GM19467 (cell line): ENCODE data around the gene EVA1C.
"Not testable (repeated sequence)": the region's sequence is repeated elsewhere in the genome, so short reads cannot be mapped to it uniquely, and the experiment has no call there.

Source experiments
- ATAC-seq: cut with Tn5 transposase; IDR thresholded peaks from one replicate; pipeline ENCODE4 v1.9.1; 2021; ENCODE audit warnings: mild to moderate bottlenecking, moderate library complexity; ENCODE audit not compliant: unreplicated experiment

Gene EVA1C

DNA sequence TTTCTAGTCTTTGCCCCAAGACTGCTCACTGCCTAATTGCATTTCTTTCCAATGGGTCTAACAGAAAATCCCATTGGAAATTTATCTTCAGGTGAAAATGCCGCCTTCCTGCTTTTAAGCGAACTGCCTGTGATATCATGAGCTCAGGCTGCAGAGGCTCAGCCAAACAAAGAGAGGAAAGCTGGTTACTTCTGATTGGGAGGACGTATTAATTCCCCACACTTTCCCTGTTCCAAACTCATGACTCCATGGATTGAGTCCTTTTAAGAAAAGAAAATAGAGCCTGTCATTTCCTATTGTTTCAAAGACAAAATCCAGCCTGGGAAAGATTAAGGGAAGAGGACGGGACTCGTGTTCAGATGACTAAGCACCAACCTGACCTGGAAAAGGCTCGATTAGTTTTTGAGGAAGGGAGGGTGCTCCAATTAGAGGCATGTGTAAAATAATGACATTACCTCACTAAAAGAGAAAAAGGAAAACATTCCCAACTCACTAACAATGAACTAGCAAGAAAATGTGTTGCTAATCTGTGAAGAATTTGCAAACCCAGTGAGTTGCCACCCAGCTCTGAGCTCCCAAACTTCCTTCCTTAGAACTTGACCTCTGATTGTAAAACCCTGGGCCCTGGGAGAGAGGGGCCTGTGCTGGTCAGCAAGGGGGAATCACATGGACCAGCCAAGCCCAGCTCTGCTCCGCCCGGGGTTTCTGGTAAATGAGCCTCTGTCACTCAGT is 111.6 kb downstream of the EVA1C start:
- no peak for ATAC-seq

DNA sequence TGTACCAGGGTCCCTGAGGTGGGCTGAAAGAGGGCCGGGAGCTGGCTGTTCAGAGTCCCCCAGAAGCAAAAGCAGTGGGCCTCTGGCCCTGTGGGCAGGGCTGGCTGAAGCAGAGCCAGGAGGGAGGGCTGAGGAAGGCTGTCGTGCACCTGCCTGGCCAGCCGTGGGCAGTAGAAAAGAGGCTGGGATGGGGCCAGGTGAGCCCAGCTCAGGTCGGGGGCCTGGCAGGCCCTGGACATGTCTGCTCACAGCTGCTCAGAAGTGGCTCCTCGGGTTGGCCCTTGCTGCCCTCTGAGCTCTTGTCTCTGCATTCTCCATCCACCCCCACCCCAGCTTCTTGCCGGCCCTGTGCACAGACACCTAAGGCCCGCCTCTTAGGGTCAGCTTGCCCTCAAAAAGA is 112.8 kb downstream of the EVA1C start:
- no peak for ATAC-seq

DNA sequence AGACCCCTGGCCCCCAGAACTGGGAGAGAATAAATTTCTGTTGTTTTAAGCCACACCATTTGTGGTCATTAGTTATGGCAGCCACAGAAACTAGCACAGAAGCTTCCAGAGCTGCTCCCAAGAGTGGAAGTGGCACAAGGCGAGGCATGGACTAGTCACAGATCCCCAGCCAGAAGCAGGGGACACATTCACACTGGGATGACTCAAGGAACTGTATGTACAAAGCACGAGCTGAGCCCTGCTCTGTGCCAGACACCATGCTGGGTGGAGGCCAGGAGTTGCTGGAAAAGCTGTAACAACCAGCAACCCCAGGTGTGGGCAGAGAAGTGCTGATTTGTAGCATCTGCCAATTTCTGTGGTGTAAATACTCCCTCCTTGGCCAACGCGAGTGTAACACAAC is 117.2 kb downstream of the EVA1C start:
- no peak for ATAC-seq

DNA sequence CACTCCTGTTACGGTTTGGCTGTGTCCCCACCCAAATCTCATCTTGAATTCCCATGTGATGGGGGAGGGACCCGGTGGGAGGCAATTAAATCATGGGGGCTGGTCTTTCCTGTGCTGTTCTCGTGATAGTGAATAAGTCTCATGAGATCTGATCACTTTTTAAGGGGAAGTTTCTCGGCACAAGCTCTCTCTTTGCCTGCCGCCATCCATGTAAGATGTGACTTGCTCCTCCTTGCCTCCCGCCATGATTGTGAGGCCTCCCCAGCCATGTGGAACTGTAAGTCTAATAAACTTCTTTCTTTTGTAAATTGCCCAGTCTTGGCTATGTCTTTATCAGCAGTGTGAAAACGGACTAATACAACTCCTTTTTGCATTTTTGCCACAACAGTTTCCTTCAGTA is 118.3 kb downstream of the EVA1C start:
- ATAC-seq = not testable (repeated sequence)

DNA sequence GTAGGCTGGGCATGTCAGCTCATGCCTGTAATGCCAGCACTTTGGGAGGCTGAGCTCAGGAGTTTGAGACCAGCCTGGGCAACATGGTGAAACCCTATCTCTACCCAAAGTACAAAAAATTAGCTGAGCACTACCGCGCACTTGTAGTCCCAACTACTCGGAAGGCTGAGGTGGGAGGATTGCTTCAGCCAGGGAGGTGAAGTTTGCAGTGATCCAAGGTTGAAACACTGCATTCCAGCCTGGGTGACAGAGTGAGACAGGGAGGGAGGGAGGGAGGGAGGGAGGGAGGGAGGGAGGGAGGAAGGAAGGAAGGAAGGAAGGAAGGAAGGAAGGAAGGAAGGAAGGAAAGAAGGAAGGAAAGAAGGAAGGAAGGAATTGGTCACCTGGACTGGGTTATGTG is 119.1 kb downstream of the EVA1C start:
- ATAC-seq = not testable (repeated sequence)

DNA sequence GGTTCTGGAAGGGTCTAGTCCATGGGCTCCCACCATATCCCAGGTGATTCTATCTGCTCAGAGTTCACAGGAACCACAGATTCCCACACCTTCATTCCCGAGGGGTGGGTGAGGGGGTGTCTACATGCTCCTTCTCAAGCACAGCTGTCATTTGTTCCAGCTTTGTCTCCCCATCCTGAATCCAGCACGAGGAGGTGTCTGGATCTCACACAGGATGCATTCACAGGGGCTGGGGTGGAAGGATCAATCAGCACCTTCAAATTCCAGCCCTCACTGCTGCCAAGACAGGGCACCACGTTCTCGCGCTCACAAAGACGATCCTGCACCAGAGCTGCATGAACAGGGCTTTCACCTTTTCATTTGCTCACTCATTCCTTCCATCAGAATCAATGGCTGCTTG is 120.1 kb downstream of the EVA1C start:
- no peak for ATAC-seq

DNA sequence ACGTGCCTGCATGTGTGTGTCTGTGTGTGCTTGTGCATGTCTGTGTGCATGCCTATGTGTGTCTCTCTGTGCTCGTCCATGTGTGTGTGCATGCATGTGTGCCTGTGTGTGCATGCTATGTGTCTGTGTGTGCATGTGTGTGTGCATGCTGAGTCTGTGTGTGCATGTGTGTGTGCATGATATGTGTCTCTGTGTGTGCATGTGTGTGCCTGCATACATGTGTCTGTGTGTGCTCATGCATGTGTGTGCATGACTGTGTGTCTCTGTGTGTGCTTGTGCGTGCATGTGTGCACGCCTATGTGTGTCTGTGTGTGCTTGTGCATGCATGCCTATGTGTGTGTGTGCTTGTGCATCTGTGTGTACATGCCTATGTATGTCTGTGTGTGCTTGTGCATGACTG is 120.5 kb downstream of the EVA1C start:
- ATAC-seq = no peak

DNA sequence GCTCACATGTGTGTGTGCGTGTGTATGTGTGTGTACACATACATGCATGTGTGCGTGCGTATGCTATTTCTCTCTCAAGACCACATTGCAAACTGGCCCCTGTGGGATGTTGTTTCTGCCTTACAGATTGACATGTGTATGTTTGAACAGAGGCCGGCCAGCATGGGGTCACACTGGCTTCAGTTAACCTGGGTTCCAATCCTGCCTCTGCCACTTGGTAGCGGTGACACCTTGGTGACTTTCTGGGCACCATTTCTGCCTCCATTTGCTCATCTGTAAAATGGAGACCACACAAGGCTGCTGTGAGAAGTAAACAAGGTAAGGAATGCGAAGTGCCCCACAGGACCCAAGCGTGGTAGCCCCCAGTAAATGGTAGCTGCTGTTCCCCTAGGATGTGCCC is 121.1 kb downstream of the EVA1C start:
- ATAC-seq = no peak

DNA sequence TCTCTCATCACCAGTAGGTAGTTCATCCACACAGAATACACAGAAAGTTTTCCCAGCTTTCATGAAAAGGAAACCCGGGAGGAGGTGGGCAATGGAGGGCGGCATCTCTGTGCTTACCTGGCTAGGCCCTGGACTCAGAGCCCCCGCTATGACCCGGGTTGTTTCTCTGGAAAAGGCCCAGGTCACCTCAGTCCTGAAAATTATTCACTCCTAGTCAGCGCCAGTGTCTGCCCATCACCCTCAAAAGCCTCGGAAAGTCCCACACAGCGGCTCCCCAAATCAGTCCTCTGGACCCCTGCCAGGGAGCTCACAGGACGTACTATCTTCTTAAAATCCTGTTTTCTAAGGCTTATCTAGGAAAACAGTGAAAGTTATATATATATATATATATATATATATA is 121.6 kb downstream of the EVA1C start:
- ATAC-seq = no peak

DNA sequence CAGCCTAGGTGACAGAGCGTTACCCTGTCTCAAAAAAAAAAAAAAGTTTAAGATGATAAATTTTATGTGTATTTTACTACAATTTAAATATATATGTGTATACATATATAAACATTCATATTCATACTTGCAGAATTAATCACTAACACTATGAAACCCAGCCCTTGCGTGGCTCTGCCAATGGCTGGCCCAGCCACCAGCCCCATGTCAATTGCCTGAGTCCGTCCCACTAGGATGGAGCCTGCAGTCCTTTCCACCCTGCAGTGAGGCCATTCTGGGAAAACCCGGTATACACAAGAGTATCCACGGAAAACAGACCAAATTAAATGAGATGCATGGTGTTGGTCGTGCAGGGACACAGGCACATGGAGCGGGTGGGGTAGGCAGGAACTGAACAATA is 123.1 kb downstream of the EVA1C start:
- ATAC-seq = no peak

DNA sequence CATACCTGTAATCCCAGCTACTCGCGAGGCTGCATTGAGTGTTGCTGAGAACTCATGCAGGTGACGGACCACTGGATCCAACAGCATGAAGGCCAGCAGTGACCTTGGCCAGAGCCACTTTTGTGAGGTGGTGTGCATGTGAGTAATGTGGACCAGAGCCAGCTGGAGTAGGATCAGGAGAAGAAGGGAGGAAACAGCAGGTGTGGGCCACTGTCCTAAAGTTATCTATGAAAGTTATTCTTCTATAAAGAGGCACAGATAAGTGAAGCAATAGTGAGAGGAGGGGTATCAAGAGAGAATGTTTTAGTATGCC is 125.0 kb downstream of the EVA1C start:
- no peak for ATAC-seq

DNA sequence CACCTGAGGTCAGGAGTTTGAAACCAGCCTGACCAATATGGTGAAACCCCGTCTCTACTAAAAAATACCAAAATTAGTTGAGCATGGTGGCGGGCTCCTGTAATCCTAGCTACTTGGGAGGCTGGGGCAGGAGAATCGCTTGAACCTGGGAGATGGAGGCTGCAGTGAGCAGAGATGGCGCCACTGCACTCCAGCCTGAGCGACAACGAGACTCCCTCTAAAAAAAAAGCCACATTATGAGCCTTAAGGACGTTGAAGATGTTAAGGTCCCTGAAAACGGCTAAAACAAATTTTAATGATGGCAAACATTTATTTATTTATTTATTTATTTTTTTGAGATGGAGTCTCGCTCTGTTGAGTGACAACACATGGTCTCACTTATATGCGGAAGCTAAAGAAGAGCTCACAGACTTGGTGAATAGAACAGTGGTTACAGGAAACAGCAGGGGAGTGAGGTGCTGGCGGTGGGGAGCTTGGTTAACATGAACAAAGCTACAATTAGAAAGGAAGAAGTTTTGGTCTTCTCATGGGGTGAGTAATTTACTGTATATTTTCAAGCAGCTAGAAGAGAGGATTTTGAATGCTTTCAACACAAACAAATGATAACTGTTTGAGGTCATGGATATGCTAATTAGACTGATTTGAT is 125.8 kb downstream of the EVA1C start:
- no peak for ATAC-seq

DNA sequence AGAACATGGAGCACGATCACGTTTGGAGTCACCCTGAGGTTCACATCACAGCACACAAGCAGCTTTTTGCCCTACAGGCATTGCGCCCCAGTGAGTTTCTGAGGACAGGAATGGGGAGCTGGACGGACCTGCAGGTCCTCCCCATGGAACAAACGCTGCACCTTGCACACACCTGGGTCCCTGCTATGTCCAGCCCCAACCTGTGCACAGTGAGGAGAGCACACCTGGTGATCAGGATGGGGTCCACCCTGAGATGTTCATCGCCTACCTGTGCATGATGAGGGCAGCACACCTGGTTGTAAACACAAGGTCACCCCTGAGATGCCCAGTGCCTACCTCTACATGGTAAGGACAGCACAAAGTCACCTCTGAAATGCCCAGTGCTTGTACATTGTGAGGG is 126.9 kb downstream of the EVA1C start:
- no peak for ATAC-seq

DNA sequence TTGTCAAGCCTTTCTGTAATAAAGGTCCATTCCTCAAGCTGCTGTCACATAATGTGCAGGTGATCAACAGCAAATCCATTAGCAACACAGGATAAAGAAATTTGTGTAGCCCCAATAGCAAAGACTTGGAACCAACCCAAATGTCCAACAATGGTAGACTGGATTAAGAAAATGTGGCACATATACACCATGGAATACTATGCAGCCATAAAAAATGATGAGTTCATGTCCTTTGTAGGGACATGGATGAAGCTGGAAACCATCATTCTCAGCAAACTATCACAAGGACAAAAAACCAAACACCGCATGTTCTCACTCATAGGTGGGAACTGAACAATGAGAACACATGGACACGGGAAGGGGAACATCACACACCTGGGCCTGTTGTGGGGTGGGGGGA is 130.6 kb downstream of the EVA1C start:
- not testable (repeated sequence) for ATAC-seq

DNA sequence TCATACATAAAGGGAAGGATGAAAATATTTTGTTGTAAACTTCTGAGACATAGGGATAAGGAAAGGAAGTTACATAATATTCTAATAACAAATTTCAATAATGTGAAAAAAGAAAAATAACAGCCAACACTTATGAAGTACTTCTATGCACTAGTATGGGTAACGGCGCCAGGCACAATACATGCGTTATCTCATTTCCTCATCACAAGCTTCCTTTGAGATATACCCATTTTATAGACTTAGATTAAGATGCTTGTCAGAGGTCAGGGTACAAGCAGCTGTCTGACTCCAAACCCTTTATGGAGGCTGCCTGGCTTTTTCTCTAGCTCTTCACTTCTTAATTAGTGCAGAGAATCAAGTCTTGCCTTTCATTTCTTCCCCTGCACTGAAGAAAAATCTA is 131.5 kb downstream of the EVA1C start:
- ATAC-seq = no peak

DNA sequence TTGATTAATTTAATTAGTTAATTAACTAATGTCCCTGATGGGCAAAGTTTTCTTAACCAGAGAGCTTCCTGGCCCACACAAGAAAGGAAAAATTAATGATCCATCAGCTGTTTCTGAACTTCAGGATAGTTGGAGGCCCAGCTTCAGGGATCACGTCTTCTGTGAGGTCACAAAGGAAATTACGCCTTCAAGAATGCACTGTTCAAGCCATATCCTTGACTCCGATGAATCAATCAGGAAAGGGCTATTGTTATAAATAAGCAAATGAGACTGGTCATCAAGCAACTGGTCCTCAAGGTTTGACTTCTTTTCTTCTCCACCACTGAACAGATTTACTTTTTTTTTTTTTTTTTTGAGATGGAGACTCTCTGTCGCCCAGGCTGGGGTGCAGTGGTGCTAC is 132.2 kb downstream of the EVA1C start:
- ATAC-seq = no peak

DNA sequence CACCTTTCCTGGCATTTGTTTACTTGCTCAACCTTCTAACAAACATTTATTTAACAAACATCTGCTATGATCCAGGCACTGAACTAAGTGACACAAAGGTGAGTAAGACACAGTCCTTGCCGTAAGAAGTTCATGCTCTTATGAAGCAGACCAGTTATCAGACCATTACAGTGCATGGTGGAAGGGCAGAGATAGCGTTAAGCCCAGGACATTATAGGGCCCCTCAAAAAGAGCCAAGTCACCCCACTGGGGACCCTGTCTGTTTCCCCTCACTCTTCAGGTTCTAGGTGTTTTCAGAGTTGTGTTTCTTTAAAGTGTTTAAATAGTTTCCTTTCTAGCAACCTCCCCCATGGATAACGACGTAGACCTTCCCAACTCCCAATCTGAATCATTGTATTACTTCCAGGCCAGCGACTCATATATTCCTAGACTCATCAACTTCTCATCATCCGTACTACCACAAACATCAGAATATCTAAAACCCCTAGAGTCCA is 133.5 kb downstream of the EVA1C start:
- no peak for ATAC-seq

DNA sequence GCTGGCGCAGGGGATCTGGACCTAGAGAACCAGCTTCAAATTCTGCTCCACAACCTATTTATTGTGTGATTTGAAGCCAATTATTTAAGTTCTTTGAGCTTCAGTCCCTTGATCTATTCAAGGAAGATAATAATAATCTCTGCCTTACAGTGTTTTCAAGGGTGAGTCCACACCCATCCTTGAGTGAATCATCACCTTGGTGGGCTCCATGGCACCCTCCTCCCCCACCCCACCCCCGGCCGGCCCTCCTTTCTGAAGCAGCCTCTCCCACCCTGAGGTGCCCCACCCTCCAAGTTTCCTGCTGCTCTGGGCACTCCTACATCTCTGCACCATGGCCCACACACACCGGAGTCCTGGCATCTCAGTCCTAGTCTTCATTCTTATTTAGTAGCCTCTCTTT is 134.5 kb downstream of the EVA1C start:
- no peak for ATAC-seq

DNA sequence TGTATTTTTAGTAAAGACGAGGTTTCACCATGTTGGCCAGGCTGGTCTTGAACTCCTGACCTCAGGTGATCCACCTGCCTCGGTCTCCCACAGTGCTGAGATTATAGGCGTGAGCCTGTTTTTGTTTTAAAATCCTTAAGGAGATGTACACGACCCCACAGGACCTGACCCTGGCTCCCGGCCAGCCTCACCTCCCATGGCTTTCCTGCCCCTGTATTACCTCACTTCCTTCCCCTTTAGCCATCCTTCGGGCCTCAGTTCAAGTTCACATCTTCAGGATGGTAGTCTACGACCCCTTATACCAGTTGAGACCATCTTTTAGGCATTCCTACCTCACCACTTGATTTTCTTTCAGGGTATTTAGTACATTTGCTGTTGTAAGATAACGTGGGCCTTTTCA is 136.5 kb downstream of the EVA1C start:
- no peak for ATAC-seq

DNA sequence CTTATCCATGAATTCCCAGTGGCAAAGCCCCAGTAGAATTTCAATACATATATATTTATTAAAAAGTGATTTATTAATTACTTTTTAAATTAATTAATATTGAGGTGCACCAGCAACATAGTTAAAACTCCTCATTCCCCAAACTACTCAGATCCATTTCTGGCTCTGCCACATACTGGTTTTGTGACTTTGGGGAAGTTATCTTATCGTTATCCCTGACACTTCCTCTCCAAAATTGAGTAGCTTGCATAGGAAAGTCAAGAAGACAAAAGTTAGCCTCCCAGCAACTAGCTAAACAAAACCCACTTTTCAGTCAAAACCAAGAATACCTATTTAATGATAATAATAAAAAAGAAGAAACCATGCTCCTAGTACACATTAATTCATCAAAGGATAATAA is 136.9 kb downstream of the EVA1C start:
- no peak for ATAC-seq

DNA sequence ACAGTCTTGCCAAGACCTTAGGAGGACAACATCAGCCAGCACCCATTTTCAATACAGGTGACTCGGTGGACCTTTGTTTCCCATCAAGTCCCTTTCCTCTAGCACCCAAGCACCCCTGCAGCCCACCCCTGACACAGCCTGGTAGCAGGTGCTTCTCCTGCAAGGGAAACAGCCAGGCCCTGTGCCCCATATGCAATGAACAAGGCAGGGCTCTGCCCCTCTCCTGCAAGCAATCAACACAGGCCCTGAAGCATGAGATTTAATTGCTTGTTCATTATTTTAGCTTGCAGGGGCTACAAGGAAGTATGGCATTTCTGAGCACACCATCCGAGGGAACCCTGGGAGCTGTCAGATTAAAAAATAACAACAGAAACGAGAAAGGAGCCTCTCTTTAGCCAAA is 137.4 kb downstream of the EVA1C start:
- ATAC-seq = no peak

DNA sequence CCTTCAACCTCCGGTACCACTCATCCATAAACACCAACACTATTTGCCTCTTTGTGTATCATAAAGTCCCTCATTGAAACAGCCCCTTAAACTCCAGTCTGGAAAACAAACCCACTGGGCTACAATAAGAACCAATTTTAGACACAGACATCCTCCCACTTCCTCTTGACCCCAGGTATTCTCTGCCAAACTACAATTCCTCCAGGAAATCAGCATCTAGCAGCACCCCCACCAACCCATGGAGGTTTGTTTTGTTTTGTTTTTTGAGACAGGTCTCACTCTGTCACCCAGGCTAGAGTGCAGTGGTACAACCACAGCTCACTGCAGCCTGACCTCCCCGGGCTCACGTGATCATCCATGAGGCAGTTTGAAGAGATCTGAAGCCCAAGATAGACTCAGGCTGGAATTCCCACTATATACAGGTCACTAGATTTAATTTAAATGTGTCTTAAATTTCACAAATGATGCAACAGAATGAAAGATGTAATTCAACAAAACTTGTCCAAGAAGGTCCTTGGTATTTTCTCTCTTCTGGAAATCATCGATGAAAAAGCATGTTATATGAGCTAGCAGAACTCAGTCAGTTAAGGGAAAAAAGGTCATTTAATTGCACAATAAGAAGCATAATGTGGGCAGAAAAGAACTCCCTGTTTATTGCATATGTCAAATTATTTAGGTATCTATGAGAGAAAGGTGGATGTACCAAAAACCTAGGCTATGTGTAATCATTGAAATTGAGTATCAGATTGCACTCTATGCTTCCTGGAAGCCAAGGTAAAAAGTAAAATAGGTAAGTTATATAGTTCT is 142.5 kb downstream of the EVA1C start:
- ATAC-seq = no peak
